Stimulated activated CD4-positive, alpha-beta T cell treated with anti-CD3 and anti-CD28 coated beads, Interleukin-4, amount 100 ng/mL, for 48 hours (primary cell): ENCODE measurements around the gene ATP8B1.
"Not testable (repeated sequence)": the region's sequence is repeated elsewhere in the genome, so short reads cannot be mapped to it uniquely, and the experiment has no call there.

Experiments used
- DNase-seq, 2 donors: peaks; one replicate each; pipeline ENCODE4 v3.0.0-alpha.2; 2020; ENCODE audit warnings: low read depth in 2 of 2

The ATP8B1 gene

DNA sequence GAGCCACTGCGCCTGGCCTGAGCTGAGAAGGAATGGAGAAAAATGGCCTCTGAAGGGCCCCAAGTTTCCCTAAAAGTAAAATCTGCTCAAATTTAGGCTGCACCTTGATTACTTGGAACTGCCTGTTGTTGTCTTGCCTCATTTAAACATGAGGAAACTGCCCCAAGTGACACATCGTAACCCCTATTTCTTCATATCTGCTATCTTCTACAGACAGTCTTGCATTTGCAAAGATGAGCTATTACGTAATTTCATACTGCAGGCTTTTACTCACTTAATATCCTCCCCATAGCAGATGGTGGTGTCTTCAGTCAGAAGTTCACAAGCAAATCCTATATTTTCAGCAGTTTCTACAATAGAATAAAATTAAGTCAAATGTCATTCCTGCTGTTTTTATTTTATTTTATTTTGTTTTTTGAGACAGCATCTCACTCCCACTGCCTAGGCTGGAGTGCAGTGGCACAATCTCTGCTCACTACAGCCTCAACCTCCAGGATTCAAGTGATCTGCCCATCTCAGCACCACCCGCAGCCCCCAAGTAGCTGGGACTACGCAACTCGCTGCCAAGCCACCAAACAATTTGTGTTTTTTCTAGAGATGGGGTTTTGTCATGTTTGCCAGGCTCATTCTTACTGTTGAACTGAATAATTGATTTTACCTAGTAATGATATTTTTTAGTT lies 136.2 kb downstream of the ATP8B1 start:
- no peak for DNase-seq

DNA sequence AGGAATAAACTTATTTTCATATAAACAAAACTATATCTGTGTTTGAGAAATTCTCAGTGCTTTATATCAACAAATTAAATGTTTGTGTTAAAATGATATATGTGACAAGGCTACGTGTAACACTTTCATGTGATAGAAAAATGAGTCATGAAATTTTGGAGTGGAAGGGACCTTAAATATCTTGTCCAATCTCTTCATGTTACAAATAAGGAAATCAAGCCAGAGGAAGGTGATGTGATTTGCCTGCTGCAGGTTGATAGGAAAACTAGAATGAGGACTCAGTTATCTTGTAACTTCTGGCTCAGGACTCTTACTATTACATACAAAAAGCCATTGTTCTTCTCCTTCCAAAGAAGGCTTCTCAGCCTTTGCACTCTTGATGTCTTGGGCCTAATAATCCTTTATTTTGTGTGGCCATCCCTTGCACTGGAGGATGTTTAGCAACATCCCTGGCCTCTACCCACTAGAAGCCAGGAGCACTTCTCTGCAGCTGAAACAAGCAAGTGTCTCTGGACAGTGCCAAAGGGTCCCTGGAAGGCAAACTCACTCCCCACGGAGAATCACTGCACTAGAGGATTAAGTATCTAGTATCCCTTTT lies 138.4 kb downstream of the ATP8B1 start:
- DNase-seq = no peak

DNA sequence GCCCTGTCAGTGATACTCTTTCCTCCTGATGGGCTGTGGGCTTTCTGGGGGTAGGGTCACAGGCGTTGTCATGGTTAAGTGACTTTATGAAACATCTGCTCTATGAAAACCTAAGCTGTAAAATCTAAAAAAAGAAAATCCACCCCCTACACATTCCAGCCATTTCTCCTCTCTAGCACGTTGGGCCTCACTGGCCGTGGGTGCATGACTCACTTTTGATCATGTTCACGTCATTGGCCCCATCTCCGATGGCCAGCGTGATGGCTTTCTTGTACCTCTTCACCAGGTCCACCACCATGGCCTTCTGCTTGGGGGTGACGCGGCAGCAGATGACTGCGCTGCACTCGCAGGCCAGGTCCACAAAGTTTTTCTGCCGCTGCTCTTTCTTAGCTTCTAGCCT lies 142.2 kb downstream of the ATP8B1 start:
- DNase-seq = no peak

DNA sequence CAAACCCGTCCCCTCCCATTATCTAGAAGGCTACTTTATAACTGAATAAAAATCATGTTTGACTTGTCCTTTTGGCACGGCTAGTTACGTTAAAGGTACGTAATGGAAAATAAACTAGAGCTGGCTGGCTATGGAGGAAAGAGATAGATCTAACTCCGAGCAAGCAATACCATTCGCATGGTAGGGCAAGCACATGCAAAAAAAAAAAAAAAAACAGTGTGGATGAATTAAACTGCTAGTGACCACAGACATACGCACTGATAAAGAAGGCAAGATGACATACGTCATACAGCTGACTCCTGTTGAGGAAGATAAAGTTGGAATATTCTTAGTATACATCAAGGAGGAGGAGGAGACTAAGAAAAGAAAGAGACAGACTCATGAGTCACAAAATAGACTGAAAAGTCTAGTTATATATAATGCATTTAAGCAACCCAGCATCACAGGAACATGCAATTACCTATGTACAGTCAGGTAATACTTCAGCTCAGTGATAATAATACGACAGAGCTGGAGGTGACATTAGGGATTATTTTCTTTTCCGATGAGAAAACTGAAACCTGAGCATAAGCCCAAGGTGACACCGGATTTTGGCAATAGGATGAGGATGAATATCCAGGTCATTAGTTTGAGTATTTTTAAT lies 143.5 kb downstream of the ATP8B1 start:
- DNase-seq = no peak

DNA sequence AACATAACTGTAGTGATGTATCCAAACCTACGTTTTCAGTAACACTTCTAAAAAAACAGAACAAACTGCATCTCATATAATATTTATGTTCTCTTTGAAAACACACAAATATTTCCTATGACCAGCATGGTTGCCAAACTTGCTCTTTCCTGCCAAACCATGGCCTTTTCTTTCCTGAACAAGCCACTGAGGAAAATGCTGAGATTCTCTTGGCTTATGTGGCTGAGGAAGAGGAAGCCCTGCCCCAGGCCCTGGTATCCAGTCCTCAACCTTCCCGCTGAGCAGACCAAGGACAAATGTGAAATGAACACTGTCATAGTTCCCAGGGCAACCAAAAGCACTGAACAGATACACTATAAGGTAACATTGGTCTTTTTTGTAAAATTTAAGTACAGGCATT lies 145.6 kb downstream of the ATP8B1 start:
- DNase-seq = no peak

DNA sequence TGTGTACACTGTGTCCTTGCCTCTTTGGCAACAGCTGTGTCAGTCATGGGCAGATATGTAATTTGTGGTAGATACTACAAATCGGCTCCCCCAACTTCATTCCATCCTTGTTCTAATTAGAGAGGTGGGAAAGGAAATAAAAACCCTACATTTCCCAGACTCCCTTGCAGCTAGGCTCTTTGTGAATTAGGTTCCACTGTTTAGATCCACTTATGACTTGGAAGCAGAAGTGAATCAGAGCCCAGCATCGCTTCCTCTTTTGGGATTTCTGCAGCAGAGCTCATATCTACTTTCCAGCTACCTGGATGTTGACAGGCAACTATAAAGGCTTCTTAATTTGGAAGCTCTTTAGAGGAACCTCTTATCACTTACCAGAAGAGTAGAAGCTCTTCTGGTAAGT lies 147.4 kb downstream of the ATP8B1 start:
- DNase-seq = no peak

DNA sequence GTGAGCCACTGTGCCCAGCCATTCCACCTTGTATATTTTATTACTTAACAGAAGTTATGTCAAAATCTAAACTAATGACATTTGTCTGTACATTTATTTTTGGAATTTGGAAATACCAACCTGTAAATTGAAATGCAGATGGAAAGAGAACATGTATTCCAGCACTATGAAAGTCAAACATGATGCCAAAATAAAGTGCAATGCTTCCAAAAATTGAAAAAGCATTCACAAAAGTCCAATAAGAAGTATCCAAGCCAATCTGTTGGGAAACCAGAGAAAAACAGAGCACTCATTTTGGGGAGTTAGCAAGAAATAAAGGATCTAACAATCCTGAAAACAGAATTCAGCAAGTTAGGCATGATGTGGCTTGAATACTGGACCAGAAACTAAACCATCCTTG lies 151.2 kb downstream of the ATP8B1 start:
- no peak for DNase-seq

DNA sequence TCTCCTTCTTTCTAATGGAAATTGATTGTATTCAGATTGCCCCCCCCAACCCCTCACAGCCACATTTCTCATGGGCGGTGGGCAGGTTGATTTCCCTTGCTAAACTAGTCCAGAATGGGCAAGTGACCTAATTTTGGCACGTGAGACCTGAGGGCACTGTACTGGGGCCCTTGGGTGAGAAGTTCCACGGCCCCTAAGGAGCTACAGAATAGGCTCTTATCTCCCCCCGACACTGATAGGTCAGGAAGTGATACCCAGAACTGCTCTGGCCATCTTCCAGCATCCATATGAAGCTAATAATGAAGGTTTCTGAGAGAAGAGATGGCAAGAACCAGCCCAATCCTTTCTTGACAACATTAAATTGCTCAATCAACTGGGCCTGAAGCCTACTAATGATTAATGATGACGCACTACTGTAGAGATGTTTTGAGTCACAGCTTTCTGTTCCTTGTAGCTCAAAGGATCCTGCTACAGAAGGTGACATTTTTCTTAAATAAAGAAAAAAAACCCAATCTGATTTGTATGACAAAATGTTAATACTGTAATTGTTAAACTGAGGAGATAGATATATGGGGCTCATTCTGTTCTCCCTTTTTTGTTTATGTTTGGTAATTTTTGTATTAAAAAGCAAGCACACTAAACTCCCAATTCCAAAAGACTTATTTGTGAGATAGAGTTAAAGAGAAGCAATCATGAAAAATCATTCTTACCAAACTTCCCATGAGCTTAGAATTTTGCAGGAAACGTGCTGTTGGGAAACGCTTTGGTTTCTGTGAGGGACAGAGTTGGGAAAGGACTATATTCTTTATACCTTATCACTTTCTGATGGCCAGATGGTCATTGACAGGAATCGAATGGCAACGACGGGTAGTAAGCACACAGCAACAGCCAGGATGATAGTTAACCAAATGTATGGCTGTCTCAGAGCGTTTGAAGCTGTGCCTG lies 153.3 kb downstream of the ATP8B1 start:
- no peak for DNase-seq

DNA sequence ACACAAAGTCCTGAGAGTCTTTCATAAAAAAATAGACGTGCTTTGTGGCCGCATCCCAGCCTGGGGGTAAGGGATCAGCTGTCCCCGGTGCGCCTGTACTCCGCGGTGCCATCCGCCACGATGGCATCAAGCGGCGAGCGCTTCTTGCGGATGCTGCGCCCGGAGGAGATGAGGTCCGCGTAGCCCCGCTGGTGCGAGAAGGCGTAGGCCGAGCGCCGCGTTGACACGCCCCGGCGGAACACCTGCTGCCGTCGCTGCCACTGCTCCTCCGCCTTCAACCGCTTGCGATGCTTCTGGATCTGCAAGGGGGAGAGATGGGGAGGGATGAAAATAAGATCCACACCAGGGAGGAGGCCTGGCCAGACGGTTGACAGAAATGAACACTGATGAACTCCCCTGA lies 154.7 kb downstream of the ATP8B1 start:
- DNase-seq = no peak

DNA sequence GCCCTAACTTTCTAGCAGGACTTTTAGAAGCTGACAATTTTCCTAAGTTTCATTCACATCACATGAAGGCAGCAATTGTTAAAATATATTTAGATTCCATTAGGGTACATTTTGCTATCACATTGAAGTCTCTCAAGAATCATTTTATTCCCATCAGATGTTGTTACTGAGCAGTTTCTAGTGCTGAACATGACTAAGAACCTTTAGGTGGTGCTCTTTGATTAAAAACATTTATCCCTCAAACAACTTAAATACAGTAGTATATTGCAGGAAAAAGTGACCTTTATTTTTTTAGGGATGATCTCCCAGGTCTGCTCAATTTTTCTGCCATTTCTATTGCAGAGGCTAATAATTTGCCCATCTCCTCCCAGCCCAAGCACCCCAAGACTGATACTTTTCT lies 158.6 kb downstream of the ATP8B1 start:
- DNase-seq = no peak

DNA sequence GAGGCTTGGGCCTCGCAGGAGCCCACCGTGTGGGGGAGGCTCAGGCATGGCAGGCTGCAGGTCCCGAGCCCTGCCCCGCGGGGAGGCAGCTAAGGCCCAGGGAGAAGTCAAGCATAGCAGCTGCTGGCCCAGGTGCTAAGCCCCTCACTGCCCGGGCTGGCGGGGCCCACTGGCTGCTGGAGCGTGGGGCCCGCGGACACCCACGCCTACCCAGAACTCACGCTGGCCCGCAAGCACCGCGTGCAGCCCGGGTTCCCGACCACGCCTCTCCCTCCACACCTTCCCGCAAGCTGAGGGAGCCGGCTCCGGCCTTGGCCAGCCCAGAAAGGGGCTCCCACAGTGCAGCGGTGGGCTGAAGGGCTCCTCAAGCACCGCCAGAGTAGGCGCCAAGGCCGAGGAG lies 159.4 kb downstream of the ATP8B1 start:
- not testable (repeated sequence) for DNase-seq

DNA sequence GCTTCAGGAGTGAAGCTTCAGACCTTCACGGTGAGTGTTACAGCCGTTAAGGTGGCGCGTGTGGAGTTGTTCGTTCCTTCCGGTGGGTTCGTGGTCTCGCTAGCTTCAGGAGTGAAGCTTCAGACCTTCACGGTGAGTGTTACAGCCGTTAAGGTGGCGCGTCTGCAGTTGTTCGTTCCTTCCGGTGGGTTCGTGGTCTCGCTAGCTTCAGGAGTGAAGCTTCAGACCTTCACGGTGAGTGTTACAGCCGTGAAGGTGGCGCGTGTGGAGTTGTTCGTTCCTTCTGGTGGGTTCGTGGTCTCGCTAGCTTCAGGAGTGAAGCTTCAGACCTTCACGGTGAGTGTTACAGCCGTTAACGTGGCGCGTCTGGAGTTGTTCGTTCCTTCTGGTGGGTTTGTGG lies 160.7 kb downstream of the ATP8B1 start:
- DNase-seq = not testable (repeated sequence)

DNA sequence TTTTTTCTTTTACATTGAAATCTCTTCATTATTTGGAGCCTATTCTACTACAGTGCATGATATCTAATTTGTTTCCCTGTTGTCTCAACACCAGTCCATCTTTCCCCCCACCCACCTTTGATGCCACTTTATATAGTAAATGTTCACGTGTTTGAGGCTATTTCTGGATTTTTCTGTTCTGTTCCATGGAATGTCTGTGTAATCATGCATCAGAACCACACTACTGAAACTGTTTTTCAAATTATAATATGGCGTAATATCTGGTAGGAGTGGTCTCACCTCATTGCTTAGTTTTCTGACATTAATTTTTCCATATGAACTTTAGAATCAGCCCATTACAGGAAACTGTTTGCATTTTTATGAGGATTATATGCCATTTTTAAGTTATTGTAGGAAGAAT lies 162.4 kb downstream of the ATP8B1 start:
- DNase-seq = no peak

DNA sequence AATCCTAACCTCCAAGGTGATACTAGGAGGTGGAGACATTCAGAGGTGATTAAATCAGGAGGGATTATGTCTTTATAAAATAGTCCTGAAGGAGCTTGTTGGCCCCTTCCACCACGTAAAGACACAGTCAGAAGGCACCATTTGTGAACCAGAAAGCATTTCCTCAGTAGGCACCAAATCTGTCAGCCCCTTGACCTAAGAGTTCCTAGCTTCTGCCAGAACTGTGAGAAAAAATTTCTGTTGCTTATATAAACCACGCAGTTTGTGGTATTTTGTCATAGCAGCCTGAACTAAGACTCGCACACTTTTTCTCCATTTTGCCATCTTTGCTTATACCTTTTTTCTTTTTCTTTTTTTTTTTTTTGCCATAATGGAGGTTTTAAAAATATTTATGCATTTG lies 162.9 kb downstream of the ATP8B1 start:
- no peak for DNase-seq

DNA sequence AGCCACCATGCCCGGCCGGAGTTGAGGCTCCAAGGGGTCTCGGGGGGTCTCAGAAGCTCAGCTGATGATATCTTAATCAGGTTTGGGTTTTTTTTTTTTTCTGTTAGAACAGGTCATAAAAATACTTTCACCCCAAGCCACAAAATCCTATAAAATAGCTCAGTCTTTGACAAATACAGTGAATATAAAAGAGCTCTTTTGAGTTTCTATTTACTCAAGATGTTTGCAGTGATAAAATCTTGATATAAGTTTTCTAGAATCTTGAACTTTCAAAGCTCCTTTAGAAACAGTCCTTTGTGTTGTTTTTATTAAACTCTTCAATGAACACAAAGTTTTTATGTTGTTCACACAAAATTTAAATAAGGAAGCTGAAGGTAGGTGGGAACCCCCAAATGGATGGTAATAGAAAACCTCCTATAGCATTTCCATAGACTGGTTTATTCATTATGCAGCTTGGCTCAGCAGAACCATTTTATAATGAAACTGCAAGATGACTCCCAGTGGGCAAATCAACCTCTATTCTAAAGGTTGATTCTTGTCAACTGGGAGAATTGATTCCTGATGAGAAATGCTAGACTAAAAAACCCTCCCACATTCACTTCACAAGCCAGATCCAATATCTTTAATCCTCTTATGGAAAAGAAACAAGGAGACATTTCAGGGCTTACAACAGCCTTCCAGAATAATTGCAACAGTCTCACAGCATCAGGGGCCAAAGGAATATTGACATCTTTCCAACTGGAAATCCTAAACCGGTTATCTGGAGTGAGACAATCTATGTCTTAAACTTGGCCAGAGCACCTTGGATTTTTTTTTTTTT lies 167.9 kb downstream of the ATP8B1 start:
- no peak for DNase-seq

DNA sequence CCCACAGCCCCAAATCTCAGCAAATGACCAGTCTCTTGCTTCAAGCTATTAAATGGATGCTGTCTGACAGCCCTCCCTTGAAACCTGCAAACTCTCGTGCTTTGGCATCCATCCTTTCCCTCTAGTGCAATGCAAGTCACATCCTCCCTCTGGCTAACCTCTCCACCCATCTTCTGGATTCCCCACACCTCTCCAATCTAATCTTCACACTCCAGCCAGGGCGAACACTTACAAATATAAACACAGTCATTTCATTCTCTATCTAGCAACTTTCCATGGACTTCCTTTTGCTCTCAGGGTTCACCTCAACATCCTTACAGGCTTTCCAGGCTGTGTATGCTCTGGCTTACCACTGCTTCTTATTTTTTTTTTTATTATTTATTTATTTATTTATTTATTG lies 171.4 kb downstream of the ATP8B1 start:
- no peak for DNase-seq

DNA sequence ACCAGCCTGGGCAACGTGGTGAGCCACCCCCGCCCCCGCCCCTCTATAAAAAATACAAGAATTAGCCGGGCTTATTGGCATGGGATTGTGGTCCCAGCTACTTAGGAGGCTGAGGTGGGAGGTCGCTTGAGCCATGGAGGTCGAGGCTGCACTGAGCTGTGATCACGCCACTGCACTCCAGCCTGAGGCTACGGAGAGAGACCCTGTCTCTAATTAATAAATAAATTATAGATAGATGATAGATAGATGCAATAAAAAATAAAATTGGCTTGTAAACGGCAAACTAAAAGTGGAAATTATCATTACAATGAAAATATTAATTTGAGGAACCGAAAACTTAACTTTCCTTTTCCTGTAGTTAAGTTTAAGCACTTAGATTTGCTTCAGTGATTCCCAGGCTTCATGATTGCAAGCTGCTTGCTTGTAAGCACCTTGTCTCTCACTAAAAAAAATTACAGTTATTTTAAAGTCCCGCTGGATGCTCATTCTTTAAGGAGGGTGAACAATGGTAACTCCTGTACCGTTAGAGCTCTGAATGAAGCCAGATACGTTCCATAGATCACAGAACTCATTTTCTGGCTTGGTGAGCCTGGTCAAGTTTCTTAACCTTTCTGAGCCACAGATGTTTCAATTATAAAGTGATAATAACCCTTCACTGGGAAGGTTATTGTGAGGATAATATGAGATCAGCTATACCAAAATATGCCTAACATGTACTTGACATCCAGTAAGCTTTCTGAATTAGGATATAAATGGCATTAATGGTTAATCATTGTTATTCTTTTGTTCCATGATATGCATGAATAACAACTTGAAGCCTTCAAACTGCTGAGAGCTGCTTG lies 172.1 kb downstream of the ATP8B1 start:
- no peak for DNase-seq

DNA sequence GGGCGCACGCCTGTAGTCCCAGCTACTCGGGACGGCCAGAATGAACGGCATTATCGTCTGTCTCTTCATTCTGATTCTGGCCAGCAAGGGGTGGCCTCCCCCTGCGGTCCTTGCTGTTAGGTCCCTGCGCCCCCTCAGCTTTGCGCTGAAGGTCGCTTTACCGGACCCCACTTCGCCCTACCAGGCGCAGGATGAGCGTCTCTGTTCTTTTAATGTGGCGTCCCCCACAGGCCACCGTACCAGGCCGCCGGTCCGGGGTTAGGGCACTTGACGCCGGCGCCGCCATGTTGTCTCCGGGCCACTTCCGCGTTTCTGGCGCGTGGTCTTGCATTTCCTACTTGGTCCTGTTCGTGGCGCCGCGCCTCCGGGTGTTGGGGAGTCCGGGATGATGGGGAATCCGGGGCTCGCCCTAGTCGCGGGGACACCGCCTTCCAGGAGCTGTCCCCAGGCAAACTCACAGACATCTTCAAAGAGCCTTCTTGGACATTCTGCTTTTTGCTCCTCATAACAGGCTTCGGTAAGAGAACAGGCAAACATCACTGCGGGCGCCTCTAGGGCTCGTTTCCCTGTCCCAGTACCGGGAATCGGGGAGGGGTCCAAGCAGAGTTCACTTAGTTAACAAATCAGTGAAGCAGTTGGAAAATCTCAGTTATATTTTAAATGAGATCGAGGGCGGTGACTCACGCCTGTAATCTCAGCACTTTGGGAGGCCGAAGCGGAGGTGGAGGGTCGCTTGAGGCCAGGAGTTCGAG lies 172.9 kb downstream of the ATP8B1 start:
- DNase-seq = peak; percentile 89 to 91

DNA sequence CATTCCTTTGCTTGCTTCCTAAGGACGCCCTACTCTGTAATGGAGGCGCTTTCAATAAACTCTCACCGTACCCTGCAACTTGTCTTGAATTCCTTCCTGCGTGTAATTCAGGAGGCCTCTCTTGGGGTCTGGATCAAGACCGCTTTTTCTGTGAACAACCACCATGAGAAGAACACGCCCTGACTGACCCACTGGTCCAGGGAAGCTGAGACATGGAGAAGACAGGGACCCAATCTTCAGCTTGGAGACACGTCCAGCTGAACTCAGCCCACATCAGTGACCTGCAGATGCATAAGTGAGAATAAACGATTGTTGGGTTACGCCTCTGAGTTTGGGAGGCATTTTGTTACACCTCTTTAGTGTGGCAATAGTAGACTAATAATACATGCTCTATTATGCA lies 173.7 kb downstream of the ATP8B1 start:
- DNase-seq = no peak

DNA sequence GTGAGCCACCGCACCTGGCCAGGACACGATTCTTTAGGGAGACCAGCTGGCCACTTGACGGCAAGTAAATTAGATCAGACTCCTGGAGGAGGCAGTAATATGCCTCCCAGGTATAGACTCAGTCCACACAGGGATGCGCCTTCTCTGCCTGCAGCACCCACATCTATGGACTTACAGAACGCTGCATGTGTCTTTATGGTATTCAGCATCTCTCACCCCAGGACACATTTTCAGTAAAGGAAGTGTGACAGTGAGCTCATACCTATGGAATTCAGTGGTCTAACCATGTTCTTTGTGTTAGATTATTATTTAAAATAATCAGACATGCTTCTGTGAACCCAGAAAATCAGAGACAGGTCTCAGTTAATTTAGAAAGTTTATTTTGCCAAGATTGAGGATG lies 175.6 kb downstream of the ATP8B1 start:
- DNase-seq = no peak
